H4 (cell line): ENCODE results near the gene PARN. TPM values are rescaled to one million over a fixed set of nuclear protein-coding genes. Genes with fewer than 3 reads are reported as not detected.
A peak's percentile ranks its signal among the peaks of the same experiment; 100 is the strongest.

ENCODE experiments used
- DNase-seq: peaks from one replicate; pipeline ENCODE4 v3.0.0-alpha.2; 2015; ENCODE audit warnings: low spot score
- total RNA-seq: library from RNA; depleted of rRNA; stranded (reverse); fragments of >200 nt; shearing (Covaris generic); gene quantifications from 2 replicates; pipeline ENCODE4 v1.2.3, GENCODE V29; 2014

Gene PARN
- total RNA-seq, 1 experiment from 2014 or later: 32.2 TPM

DNA sequence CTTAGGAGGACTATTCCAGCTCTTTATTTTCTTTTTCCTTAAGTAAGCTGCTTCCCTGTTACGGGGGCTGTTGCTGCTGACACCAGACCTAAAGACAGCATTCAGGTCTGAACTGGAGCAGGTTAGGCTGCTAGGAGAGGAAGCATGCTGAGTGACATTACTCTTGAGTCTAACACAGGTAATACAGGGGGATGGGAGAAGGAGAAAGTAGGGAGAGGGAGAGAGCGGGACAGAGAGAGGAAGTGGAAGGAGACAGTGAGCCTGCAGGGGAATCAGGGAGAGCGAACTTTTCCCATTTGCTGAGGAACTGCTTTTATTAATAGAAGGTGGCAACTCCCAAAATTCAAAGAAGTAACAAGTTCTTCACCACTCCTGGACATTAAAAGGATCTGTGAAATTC, 130.9 kb downstream of the PARN start:
- no peak for DNase-seq

DNA sequence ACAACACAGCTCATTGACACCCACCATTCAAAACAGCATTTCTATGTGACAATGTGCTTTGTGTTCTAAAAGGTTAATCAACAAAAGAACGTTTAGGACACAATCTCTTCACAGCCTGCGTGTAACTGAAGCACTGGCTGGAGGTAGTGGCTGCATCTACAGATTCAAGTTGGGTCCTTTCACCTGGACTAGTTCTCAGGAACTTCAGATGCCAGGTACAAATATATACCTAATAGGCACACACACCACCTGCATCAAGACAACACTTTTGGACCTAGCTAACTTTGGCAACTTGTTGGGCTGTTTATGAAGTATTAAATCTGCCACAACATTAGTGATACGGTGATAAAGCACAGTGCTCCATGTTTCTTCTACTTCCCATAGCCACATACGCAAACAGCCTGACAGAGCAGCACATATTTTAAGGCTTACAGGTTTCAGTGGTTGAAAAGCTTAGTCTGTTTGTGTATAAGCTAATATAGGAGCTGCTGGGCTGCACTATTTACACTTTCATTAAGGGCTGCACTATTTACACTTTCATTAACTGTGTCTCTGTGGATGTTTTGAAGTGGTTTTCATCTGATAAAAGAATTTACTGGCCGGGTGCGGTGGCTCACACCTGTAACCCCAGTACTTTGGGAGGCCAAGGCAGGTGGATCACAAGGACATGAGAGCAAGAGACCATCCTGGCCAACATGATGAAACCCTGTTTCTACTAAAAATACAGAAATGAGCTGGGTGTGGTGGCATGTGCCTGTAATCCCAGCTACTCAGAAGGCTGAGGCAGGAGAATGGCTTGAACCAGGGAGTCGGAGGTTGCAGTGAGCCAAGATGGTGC, 132.6 kb downstream of the PARN start:
- no peak for DNase-seq

DNA sequence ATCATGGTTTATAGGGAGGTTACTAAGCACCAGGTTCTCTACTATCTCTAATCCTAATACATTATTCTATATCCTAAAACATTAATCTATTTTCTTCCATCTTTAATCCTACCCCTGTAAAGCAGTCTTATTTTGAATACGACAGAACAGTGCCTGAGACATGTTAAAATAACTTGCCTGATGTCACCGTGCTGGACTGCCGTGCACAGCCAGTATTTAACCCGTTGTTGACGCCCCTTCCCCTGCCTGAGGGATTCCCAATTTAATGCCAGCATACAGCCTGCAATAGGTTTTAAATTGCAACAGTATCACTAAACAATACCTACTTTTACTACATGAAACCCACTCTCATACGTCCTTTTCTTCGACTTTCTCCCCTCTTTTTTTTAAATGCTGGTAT, 133.3 kb downstream of the PARN start:
- no peak for DNase-seq

DNA sequence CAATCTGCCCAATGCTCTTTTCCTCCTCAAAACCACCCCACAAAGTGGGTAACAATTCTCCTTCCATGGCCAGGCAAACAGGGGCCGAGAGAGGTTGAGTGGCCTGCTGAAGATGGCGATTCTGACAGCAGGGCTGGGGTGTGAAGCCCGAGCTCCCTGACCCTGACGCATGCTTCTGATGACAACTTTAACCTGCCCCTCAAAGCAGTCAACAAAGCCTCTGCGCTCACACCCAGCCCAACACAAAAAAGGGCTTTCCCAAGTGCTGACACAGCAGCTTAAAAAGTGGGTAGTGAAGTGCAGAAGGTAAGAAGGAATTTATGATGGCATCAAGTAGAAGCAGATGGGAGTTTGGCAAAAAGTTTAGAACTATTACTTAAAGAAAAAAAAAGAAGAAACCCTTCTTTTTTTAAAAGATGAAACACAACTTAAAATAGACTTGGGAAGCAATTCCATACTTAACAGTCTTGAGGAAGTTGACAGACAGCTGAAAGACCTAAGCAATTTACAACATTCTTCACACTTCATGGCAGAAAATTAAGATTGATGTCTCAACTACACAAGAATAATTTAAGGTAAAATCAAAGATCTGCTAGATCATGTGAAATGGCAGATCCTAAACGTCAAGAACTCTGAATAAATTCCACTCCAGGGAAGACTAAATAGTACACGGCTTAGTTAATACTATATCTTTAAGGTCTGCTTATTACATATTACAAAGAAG, 133.9 kb downstream of the PARN start:
- DNase-seq: no peak

DNA sequence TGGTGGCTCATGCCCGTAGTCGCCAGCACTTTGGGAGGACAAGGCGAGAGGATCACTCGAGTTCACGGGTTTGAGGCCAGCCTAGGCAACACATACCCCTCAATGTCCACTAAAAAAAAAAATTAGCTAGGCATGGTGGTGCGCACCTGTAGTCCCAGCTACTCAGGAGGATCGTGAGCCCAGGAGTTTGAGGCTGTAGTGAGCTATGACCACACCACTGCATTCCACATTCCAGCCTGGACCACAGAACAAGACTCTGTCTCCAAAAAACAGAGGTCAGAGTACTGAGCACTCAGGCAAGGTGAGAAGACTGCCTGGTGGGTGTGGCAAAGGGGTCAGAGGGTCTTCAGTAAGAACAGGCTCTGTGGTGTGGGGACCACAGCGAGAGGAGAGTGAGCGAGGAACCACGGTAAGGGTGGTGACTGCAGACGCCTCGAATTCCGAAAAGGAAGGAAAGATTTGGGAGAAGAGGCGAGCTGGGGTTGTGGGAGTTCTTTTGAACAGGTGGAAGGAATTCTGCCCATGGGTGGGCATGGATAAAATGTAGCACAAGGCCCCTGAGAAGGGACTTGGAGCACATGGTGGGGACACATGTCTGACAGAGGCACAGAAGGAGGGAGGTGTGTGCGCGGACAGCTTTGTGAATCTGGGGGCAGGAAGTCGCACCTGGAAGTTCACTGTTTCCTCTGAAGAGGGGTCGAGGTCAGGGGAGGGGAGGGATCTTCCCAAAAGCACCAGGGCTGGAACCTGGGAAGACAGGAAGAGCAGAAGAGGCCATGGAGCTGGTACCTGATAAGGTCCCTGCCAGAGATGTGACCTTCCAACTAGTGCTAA, 134.6 kb downstream of the PARN start:
- no peak for DNase-seq

DNA sequence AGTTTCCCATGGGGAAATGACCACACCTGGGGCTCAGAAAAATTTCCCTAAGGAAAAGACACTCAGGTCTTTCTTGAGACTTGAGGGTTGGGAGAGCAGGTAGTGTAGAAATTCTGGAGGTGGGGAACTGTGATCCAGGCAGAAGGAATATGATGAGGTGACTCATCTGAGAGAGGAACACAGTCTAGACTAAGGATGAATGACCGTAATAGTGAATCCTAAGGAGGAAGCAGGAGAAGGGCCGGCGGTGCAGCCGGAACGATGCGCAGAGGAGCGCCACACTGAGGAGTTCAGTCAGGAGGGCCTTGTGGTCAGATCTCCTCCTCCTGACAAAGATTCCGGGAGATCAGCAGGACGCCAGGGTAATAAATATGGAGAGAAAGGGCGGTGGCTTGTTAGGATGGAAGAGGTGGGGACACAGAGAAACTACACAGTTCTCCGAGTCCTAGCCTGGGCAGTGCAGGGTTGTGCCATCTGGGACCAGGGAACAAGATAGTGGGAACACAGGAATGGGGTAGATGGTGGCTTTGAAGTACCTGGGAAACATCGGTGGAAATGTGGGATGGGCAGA, 135.6 kb downstream of the PARN start:
- no peak for DNase-seq

DNA sequence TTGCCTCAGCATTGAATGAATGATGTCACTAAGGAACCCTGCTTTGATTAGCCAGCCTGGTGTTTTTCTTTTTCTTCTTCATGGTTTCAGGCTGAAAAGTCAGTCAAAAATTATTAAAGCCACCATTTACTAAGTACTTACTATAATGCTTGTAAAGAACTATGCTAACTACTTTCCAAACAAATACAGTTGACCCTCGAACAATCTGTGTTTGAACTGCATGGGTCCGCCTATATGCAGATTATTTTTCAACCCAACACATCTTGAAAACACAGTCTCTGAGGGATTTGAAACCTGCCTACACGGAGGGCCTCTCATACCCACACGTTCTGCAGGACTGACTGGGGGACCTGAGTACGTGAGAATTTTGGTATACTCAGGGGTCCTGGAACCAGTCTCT, 136.3 kb downstream of the PARN start:
- no peak for DNase-seq

DNA sequence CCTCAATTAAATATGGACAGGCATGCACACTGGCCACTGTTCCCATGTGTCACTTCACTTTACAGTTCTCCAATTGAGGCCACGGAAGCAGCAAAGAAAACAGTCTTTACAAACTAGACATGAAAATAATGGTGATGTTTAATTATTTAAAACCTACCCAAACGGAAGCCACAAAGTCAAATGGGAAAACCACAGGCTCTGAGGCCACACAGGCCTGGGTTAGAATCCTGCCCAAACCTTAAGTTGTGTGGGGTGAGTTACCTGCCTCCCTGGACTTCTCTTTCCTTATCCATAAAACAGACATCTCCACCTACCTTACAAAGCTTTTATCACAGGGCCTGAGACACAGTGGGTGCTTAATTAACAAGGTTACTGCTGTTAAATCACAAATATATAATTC, 137.4 kb downstream of the PARN start:
- DNase-seq: no peak

DNA sequence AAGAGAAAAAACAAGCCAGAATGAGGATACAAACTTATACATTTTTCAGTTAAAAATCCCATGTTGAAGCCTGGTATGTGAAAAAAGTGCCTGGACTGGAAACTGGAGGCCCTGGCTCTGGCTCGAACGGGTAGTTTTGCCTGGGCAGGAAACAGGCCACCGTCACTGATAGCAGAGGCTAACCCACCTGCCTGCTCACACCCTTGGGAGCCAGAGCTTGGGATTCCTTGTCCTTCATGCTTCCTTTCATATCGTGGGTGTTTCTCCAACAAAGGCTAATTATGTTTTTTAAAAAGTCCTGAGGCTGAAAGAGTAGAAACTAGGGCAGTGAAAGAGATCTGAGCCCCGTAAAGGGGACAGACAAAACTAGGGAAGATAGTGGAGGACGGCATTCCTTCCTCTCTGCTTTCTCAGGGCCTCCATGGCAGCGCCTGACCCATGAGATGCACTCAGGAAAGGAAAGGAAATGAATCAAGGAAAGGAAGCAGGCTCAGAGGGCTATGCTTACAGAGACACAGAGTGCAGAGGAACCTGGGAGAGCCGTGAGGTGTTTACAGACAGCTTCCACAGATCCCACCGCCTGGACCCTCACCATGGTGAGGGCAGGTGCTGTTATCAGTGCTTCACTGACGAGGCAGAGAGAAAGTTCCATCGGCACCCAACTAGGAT, 138.1 kb downstream of the PARN start:
- no peak for DNase-seq

DNA sequence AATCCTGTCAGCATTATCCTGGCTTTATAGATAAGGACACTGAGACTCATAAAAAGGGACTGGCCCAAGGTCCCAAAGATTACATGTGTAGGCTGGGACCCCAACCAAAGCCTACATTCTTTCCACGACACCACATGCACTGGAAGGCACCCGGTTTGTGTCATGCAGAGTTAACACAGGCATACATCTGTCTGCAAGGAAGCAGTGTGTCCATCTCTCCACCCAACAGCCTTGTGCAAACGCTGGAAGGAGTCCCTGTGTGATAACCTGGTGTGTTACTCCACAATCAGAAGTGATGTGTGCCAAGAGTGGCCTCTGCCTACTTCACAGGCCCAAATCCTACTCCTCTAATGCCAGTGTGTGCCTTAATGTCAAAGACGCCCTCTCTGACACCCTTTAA, 139.8 kb downstream of the PARN start:
- DNase-seq: no peak

DNA sequence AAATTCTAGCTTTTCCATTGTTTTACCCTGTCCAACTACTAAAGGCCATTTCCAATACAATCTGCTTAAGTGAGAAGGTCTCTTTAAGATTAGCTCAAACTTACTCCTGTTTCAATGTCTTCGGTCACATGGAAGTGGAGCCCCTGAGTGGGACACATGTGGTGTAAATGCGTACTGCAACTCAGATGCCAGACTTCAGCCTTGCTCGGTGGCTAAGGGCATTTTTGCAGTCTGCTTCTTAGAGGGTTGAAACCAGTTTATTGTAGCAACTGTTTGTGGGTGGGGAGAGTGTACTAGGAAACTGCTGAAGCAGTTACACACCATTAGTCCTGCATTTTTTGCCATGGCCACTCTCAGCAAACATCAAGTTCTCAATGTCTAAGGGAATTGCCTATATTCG, 140.6 kb downstream of the PARN start:
- DNase-seq: peak; percentile 65

DNA sequence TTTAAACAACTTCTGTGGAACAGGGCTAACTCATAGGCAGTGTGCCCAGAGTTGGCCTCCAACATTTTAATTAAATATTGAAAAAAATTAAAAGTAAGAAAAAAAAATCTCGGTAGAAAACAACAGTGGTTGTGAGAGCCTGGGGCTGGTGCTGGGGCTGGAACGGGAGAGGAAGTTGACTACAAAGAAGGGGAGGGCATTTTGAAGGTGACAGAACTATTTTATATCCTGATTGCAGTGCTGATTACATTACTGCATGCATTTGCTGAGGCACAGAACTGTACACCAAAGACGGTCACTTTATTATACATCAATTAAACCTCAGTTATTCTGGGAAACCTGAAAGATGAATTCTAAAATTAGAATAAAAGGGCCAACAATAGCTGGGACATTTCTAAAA, 142.5 kb downstream of the PARN start:
- DNase-seq: no peak

DNA sequence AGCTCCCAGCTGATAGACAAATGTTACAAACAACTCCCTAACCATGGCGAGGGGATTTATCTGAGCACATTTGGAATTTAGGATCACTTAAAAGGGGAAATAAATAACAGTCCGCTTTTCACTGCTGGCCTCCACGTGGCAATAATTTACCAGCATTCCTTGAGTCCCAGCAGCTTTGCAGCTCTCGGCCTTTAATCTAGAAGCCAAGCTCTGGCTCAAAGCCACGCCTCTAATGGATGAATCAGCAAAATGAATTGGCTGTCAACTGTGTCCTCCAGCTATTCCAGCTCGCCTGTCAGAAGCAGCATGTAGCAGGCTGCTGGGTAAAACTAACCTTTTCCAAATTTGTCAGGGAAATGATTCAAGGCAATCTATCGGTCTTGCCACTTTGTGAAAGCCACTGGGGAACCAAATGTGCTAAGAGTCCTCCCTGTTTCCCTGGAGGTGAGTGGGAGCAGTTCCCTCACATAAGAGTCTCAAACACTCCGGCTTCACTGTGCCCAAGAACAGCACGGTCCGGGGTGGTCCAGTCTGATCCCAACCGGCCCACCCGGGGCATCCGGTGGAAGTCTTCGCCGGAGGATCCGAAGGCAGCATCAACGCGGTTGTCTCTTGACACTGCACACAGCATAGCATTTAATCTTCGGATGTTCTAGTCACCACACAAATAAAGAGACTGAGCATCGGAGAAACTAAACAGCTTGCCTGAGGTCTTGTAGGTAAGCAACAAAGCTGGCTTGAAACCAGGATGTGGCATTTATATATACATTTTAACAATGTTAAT, 143.3 kb downstream of the PARN start:
- peak; percentile 80 for DNase-seq

DNA sequence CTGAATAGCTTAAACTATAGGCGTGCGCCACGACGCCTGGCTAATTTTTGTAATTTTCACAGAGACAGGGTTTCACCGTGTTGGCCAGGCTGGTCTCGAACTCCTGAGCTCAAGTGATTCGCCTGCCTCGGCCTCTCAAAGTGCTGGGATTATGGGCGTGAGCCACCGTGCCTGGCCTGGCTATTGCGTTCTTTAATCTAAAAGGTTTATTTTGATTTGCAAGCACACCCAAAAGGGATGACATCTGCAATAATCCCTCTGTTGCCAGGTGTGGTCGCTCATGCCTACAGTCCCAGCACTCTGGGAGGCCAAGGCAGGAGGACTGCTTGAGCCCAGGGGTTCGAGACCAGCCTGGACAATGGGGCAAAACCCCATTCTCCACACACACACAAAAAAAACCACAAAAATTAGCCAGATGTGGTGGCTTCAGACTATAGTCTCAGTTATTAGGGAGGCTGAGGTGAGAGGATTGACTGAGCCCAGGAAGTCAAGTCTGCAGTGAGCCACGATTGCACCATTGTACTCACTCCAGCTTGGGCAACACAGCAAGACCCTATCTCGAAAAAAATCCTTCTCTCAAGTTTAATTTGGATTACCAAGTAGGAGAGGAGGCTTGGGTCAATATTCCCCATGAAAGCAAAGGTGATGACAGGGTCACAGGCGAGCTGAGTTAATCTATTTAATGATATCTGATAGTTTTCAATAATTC, 144.1 kb downstream of the PARN start:
- DNase-seq: no peak

DNA sequence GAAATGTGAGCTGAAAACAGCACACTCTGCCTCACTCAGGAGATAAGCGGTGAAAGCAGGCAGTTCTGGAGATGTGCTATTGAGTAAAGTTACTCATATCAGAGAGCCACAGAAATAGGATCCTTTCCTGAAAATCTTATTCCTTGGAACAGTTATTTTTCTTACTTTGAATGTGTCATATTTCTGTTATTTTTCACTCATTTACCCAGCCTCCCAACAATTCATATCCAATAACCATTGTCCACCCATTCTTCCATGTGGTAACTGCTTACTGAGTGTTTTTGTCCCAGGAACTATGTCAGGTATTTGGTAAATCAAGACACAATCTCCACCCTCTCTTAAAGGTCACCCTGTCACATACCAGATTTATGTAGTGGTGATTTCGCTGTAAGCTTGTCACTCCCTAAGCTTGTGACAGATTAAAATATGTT, 144.9 kb downstream of the PARN start:
- no peak for DNase-seq

DNA sequence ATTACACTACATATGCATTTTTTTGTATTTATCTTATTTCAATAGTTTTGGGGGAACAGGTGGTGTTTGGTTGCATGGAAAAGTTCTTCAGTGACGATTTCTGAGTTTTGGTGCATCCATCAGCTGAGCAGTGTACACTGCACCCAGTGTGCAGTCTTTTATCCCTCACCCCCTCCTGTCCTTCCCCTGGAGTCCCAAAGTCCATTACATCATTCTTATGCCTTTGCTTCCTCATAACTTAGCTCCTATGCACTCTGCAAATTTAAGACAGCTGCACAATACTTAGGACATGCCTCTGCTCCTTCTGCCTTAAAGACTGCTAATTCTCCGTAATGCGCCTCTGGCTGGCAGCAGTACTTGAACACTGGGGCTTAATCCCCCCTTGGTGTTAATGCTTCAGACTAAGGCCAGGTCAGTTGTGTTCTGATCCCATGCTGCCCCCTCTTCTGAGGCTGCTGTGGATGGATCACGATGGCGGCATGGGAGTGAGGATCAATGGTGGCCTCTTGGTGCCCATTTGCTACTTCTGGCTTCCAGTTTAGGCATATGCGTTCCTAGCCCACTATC, 146.2 kb downstream of the PARN start:
- DNase-seq: no peak

DNA sequence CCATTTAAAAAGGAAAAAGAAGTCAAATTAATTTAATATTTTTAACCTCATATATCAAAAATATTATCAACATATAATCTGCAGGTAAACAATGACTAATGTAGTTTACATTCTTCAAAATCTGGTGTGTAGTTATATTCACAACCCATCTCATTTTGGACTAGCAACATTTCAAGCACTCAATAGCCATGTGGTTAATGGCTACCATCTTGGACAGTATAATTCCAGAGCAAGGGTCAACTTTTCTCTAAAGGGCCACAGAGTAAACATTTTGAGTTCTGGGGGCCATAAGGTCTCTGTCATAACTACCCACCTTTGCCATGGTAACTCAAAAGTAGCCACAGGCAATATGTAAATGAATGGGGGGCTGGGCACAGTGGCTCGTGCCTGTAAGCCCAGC, 153.9 kb downstream of the PARN start:
- no peak for DNase-seq

DNA sequence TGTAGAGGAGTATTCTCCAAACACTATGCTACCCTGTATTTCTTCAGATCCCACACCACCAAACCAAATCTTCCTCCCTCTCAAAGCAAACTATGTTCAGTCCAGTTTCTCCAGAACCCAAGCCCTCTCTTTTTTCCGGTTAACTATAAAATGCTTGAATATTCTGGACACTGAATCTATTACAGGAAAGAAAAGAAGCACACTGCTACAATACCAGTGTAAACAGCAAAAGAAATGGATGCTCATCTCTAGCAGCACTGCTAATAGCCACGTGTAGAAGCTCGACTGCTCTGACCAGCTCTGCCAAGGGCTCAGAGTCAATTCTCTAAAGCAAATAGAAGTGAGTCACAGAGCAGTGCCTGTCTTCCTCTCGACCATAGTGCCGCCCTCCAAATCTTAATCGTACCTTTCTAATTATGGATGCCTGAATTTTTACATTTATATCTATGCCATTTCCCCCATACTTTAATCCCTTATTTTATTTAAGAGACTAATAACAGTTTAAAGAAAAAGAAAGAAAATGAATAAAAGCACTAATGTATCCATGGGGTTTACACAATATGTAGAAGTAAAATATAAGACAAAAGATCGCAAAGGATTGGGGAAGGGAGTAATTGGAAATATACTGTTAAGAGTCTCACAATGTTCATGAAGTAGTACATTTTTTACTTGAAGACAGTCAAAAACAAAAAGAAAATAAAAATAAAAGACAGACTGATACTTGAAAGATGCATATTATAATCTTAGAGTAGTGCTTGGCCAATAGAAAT, 154.5 kb downstream of the PARN start:
- no peak for DNase-seq

DNA sequence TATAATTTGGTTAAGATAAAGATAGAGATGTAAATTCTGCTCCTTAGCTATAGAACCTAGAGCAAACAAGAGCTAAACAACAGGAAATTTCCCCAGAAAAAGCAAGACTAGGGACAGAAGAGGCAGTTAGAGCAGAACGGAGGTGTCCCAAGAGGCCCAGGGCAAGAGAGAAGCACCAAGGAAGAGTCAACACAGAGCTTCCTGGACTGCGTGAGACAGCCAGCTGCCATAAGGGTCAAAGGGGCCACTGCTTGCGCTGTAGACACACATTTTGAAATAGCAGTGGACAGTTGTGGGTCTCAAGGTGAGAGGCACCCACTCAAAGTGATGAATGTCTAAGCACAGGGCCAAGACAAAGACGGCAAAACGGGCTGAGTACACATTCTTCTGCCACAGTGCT, 156.6 kb downstream of the PARN start:
- DNase-seq: no peak
